Measurements from ENCODE around the gene CYB561.

CYB561 gene

GRCh38 chr17:63452962-63453551 is 7.0 kb upstream of the CYB561 start:
- no peak for DNase-seq (ENCODE audit: low read depth, low spot score)

GRCh38 chr17:63452046-63452961 is 6.2 kb upstream of the CYB561 start:
- DNase-seq (ENCODE audit: low read depth, low spot score) = no peak
- H3K27ac ChIP-seq = no peak overlapping the region

More at GRCh38 chr17:63452962-63453551, 7.0 kb upstream of the CYB561 start:
- no peak overlapping the region for H3K27ac ChIP-seq

- DNase-seq (ENCODE audit: low read depth, low spot score) = no peak
Measured at GRCh38 chr17:63451150-63451549, 5.0 kb upstream of the CYB561 start.

DNA sequence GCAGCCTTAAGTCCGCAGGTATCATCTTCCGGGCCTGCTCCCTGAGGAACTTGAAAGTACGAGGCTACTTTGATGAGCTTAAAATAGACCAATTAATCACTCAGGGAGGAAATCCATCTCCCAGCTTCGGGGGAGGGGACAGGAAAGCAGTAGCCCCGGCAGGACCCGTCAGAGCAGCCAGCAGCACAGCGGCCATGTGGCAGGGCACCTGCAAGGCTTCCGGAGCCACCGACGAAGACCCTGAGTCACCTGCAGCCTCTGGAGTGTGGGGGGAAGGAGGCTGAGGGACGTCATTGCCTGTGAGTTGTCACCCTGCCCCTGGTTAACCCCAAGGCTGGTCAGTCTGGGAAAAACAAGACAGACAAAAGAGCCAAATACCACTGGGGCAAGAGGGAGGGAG is 4.4 kb upstream of the CYB561 start:
- no peak overlapping the region for H3K27ac ChIP-seq
- no peak for DNase-seq (ENCODE audit: low read depth, low spot score)

More at GRCh38 chr17:63451150-63451549, 5.0 kb upstream of the CYB561 start:
- H3K27ac ChIP-seq = no peak overlapping the region

DNA sequence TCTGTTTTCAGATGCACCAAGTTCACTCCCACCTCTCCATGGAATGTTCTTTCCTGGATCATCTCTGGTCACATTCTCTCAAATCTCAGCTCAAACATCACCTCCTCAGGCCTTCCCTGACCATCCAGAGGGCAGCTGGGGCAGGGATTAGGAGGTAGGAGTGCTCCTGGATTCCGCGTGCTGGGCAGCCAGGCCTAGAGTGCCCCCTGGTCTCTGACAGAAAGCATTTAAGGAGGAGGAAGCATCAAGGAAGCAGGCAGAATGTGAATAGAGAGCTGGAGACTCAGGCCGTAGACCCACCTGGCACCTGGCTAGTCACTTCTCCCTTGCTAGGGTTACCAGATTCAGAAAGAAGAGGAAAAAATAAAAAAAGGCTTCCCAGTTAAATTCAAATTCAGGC is 2.5 kb upstream of the CYB561 start:
- H3K27ac ChIP-seq = no peak overlapping the region

DNA sequence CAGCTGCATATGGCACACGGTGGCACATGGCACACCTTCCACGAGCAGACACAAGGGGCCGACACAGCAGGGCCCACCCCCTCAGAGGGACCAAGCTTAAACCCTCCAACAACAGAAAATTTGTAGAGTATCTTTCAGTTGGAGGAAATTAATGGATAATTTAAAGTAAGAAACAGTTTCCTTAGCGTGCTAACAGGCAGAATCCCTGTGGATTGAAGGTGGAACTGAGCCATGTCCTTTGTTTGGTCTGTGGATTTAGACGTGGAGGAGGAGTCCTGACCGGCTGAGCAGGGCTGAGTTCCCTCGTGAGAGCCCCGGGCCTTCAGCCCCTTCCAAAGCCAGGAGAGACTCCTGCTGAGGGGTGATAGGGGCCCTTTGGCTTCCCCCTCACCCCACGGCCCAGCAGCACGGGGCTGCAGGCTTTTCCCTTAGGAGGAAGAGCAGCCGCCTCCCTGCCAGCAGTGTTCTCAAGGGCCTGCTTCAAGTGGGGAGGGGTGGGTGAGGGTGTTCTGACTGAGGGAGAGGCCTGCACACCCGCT is 1.4 kb upstream of the CYB561 start:
- DNase-seq (ENCODE audit: low read depth, low spot score) = no peak
- H3K27ac ChIP-seq = peak overlapping the region; percentile 72

More for the DNA sequence above, 2.5 kb upstream of the CYB561 start:
- no peak for DNase-seq (ENCODE audit: low read depth, low spot score)

- peak overlapping the region; percentile 72 for H3K27ac ChIP-seq
- no peak for DNase-seq (ENCODE audit: low read depth, low spot score)
Measured at GRCh38 chr17:63446753-63447470, 806 bp upstream of the CYB561 start.

- H3K27ac ChIP-seq = peak overlapping the region; percentile 72
Measured at GRCh38 chr17:63445571-63445953, 544 bp downstream of the CYB561 start.

DNA sequence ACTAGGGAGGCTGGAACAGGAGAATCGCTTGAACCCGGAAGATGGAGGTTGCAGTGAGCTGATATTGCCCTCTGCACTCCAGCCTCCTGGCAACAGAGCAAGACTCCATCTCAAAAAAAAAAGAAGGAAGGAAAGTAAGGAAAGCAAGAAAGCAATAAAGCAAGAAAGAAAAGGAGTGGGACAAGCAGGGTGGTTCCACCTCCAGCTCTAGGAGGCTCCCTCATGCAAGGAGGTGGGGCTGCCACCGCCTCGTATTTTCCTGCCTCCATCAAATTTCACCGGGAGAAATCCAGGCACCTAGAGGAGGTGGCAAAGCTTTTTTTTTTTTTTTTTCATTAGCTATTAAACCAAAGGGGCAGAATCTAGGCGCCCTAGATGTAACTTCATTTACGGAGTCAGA is 1.0 kb downstream of the CYB561 start:
- DNase-seq (ENCODE audit: low read depth, low spot score) = no peak
- H3K27ac ChIP-seq = no peak overlapping the region

More at GRCh38 chr17:63445571-63445953, 544 bp downstream of the CYB561 start:
- DNase-seq (ENCODE audit: low read depth, low spot score) = no peak

DNA sequence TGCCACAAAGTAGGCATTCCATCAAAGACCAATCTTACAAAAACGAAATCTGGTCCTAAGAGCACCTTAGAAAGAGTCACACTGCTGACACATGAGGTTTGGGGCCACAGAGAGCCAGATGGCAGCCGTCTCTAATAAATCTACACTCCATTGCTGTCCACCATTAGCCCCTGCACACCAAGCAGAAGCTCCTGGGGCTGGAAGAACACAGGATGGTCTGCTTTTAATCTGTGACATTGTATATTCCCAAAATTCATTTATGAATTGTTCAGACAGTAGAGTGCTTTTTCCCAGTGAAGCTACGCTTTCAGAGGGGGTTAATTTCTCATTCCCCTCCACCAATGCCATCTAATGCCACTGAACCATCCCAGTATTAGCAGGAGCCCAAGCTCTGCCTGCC is 1.6 kb downstream of the CYB561 start:
- no peak overlapping the region for H3K27ac ChIP-seq
- DNase-seq (ENCODE audit: low read depth, low spot score) = no peak

DNA sequence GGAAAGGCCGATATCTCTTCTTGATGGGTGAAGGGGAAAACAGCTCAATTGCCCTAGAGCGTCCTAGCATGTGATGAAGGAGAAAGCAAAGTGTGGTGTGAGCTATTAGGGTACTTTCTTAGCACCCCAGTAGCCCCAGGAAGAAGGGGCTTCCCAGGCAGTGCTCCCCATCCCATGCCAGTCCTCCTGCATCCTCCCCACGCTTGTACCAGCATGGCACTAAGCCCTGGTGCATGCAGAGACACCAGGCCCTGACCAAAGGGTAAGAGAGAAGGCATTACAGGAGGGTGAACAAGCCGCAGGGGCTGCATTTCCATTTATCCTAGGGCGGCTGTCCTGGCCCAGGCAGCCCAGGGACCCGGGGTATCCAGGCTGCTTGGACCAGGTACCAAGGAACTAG is 3.1 kb downstream of the CYB561 start:
- DNase-seq (ENCODE audit: low read depth, low spot score) = no peak
- no peak overlapping the region for H3K27ac ChIP-seq

- H3K27ac ChIP-seq = no peak overlapping the region
- DNase-seq (ENCODE audit: low read depth, low spot score) = no peak
Measured at GRCh38 chr17:63442549-63443035, 3.5 kb downstream of the CYB561 start.

DNA sequence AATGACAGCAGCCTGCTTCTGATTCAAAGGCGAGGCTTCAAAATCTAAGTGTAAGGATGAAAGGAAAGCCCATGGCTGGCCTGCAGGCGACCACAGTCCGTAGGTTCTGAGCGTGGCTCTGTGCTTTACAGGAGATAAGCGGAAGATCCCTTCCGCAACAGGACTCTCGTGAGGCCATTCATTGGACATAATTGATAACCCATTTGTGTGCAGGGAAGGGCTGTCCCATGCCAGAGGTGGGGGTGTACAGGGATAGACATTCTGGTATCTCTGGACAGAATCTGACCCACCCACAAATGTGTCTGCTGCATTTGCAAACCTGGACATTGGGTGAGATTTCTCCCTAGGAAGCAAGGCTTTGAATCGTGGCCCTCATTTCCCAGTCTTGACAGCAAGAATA is 4.0 kb downstream of the CYB561 start:
- no peak for DNase-seq (ENCODE audit: low read depth, low spot score)
- no peak overlapping the region for H3K27ac ChIP-seq

GRCh38 chr17:63441654-63442053 is 4.5 kb downstream of the CYB561 start:
- no peak for DNase-seq (ENCODE audit: low read depth, low spot score)
- H3K27ac ChIP-seq = no peak overlapping the region

- H3K27ac ChIP-seq = no peak overlapping the region
- DNase-seq (ENCODE audit: low read depth, low spot score) = no peak
Measured at GRCh38 chr17:63440770-63441335, 5.3 kb downstream of the CYB561 start.

DNA sequence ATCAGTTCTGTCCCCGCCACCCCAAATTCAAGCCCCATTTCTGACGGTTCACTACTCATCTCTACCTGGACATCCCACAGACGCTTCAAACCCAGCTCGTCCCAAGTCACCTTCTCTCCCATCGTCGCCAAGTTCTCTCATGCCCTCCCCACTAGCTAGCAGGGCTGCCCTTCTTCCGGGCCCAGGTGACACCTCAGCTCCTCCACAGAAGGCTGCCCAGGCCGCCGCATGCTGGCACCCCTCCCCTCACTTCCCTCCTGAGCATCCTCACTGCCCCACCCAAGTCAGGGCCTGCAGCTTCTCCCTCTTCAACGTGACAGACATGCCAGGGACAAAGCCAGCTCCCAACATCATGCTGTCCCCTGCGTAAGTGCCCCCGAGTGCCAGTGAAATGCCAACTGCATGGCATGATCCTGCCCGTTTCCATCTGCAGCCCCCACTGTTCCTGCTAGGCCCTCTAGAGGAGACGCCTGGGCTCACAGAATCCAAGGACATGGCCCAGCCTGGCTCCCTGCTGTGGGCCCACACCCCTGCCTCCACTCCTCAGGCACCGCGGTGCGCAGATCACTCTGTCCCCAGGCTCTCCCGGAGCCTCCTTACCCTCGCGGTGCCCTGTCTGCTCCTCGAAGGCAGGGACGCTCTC is 5.9 kb downstream of the CYB561 start:
- no peak for DNase-seq (ENCODE audit: low read depth, low spot score)
- no peak overlapping the region for H3K27ac ChIP-seq

DNA sequence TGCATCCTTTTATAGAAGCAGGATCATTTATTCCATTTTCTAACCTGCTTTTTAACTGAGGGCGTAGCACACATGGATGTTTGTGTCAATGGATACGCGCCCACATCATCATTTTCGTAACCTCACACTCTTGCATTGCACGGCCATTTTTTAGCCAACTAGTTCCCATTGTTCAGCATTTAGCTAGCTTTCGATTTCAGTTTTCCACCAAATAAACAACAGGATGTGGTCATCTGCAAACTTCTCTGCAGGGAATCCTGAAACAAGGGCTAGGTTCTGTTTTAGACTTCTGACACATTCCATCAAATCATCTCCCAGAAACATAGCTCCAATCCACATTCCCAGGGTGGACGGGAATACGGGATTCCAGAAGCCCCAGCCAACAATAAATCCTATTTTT is 6.4 kb downstream of the CYB561 start:
- DNase-seq (ENCODE audit: low read depth, low spot score) = no peak
- H3K27ac ChIP-seq = no peak overlapping the region

- no peak for DNase-seq (ENCODE audit: low read depth, low spot score)
- H3K27ac ChIP-seq = no peak overlapping the region
Measured at GRCh38 chr17:63438092-63439051, 7.7 kb downstream of the CYB561 start.
